ENCODE data around the gene PCSK9. TPM values are rescaled to one million over a fixed set of nuclear protein-coding genes. Genes with fewer than 3 reads are reported as not detected.

Gene PCSK9
- total RNA-seq, result 10 to 100 TPM; 12.6 to 37.0 TPM
- long read RNA-seq, transcript PCSK9-201 (12 exons, 3,637 nt), result major isoform, 27 of 61 reads
- long read RNA-seq, partial matches to known transcripts, result 34 of 61 reads
- long read RNA-seq, other reads (novel, unspliced or antisense), result 0 of 61 reads

- DNase-seq (peak; percentile 63 to 70), ATAC-seq (peak; percentile 69)
- intact Hi-C loops (cut with DNase I, micrococcal nuclease), result no loop called here
These were observed at the start of gene PCSK9 for GRCh38 chr1:55039342-55040082. Gene PCSK9 (plus strand): TSS chr1:55039548. CDS start chr1:55039838, 290 bp downstream.

GRCh38 chr1:54989968-54990810, 49.2 kb upstream of the PCSK9 start:
- intact Hi-C loops (cut with DNase I, micrococcal nuclease), result no loop called here
- ATAC-seq (peak; percentile 14), DNase-seq (no peak)

GRCh38 chr1:54990916-54991315, 48.4 kb upstream of the PCSK9 start:
- DNase-seq (no peak), ATAC-seq (no peak)
- intact Hi-C loops (cut with DNase I, micrococcal nuclease), result no loop called here

GRCh38 chr1:54991939-54992338, 47.4 kb upstream of the PCSK9 start:
- intact Hi-C loops (cut with DNase I, micrococcal nuclease), result no loop called here
- DNase-seq (no peak), ATAC-seq (no peak)

- ATAC-seq (no peak), DNase-seq (no peak)
- intact Hi-C loops (cut with DNase I, micrococcal nuclease), result no loop called here
These were observed 46.2 kb upstream of the PCSK9 start for GRCh38 chr1:54993140-54993539.

GRCh38 chr1:54994355-54994990, 44.9 kb upstream of the PCSK9 start:
- intact Hi-C loops (cut with DNase I, micrococcal nuclease), result no loop called here
- DNase-seq, result no peak
- no peak for ATAC-seq

GRCh38 chr1:54995013-54995760, 44.2 kb upstream of the PCSK9 start:
- intact Hi-C loops (cut with DNase I, micrococcal nuclease), result loop anchor here in 1 of 2 donors (5.0 kb wide), 1 partner anchor 48 kb away; no protein-coding TSS in a partner anchor
- ATAC-seq (no peak), DNase-seq (no peak)

- ATAC-seq, result no peak
- intact Hi-C loops (cut with DNase I, micrococcal nuclease), result loop anchor here (2.0 to 5.0 kb wide), 2 partner anchors 45 to 49 kb away; no protein-coding TSS in a partner anchor
- no peak for DNase-seq
These were observed 43.5 kb upstream of the PCSK9 start for GRCh38 chr1:54995835-54996234.

GRCh38 chr1:54996359-54996868, 42.9 kb upstream of the PCSK9 start:
- intact Hi-C loops (cut with DNase I, micrococcal nuclease), result loop anchor here (2.0 to 5.0 kb wide), 2 partner anchors 46 to 49 kb away; no protein-coding TSS in a partner anchor
- peak; percentile 63 to 78 for DNase-seq
- ATAC-seq, result peak; percentile 88

- intact Hi-C loops (cut with DNase I, micrococcal nuclease), result loop anchor here (2.0 to 5.0 kb wide), 2 partner anchors 46 to 50 kb away; no protein-coding TSS in a partner anchor
- ATAC-seq (peak; percentile 52), DNase-seq (no peak)
These were observed 42.3 kb upstream of the PCSK9 start for GRCh38 chr1:54996869-54997710.

- DNase-seq, result no peak
- intact Hi-C loops (cut with DNase I, micrococcal nuclease), result loop anchor here (2.0 to 5.0 kb wide), 2 partner anchors 47 to 50 kb away; no protein-coding TSS in a partner anchor
- no peak for ATAC-seq
These were observed 41.7 kb upstream of the PCSK9 start for GRCh38 chr1:54997711-54997986.

GRCh38 chr1:54998100-54998499, 41.2 kb upstream of the PCSK9 start:
- intact Hi-C loops (cut with DNase I, micrococcal nuclease), result loop anchor here in 1 of 2 donors (5.0 kb wide), 1 partner anchor 51 kb away; no protein-coding TSS in a partner anchor
- ATAC-seq, result no peak

GRCh38 chr1:54998677-54999076, 40.7 kb upstream of the PCSK9 start, which contains the start of gene BSND:
Gene BSND (plus strand): TSS chr1:54998933. CDS start chr1:54999187, 254 bp downstream.
- intact Hi-C loops (cut with DNase I, micrococcal nuclease), result loop anchor here in 1 of 2 donors (5.0 kb wide), 1 partner anchor 51 kb away; no protein-coding TSS in a partner anchor
- DNase-seq (no peak), ATAC-seq (no peak)

More at GRCh38 chr1:54998100-54998499, 41.2 kb upstream of the PCSK9 start:
- no peak for DNase-seq

GRCh38 chr1:55000110-55001085, 39.0 kb upstream of the PCSK9 start:
- ATAC-seq (no peak), DNase-seq (no peak)
- intact Hi-C loops (cut with DNase I, micrococcal nuclease), result no loop called here

- no peak for ATAC-seq
- intact Hi-C loops (cut with DNase I, micrococcal nuclease), result no loop called here
- no peak for DNase-seq
These were observed 38.0 kb upstream of the PCSK9 start for GRCh38 chr1:55001311-55001710.

- DNase-seq (no peak), ATAC-seq (no peak)
- intact Hi-C loops (cut with DNase I, micrococcal nuclease), result no loop called here
These were observed 36.7 kb upstream of the PCSK9 start for GRCh38 chr1:55002686-55003085.

Data from left colon (tissue), 2 donors.